Caco-2 (cell line): Measurements from ENCODE around the gene VAV2. TPM values are rescaled to one million over a fixed set of nuclear protein-coding genes. Genes with fewer than 3 reads are reported as not detected.

Source experiments
- BruUV-seq: library from RNA; stranded (reverse); fragments of 400-500 nt; replicated peaks from 2 replicates; lab custom pipeline; 2021; lab: Mats Ljungman, UMichigan
- CTCF ChIA-PET: fragments of 300-600 bp; sonication (Branson Sonifier 250); formaldehyde crosslinking; loops from one replicate; lab custom pipeline; 2022; ENCODE audit warnings: antibody characterized with exemption; lab: Charles Lee
- POLR2A ChIA-PET: fragments of 300-600 bp; sonication (Branson Sonifier 250); formaldehyde crosslinking; loops from one replicate; lab custom pipeline; 2022; ENCODE audit warnings: antibody characterized with exemption; lab: Charles Lee
- DNase-seq, 2 experiments: peaks; one replicate each; pipeline versions ENCODE4 v3.0.0 to v3.0.0-alpha.2; 2020 to 2022
- H3K27me3 ChIP-seq: replicated peaks from 2 replicates; pipeline ENCODE4 v1.6.0; 2011; ENCODE audit warnings: low read length; ENCODE audit not compliant: control insufficient read depth, insufficient read depth
- H3K36me3 ChIP-seq: 2 replicates; pipeline ENCODE4 v1.5.1; 2011; ENCODE audit warnings: low read length; ENCODE audit not compliant: control insufficient read depth, insufficient read depth
- H3K4me1 ChIP-seq: fragments of 250-450 bp; sonication (Bioruptor Pico); 2 replicates; pipeline ENCODE4 v1.5.1; 2020; ENCODE audit warnings: mild to moderate bottlenecking
- H3K4me3 ChIP-seq: 2 replicates; pipeline ENCODE4 v1.5.1; 2011; ENCODE audit warnings: low read depth, mild to moderate bottlenecking, control low read depth, low read length
- H3K9me3 ChIP-seq: fragments of 250-450 bp; sonication (Bioruptor Pico); 2 replicates; pipeline ENCODE4 v1.5.1; 2020; ENCODE audit warnings: mild to moderate bottlenecking, moderate library complexity
- H3K27ac Mint-ChIP-seq: one replicate; pipeline ENCODE4 v1.8.0; 2022; ENCODE audit warnings: mixed read lengths; ENCODE audit not compliant: unreplicated experiment
- H3K27me3 Mint-ChIP-seq: one replicate; pipeline ENCODE4 v1.8.0; 2022; ENCODE audit warnings: mixed read lengths; ENCODE audit not compliant: insufficient read depth, unreplicated experiment
- H3K36me3 Mint-ChIP-seq: one replicate; pipeline ENCODE4 v1.8.0; 2022; ENCODE audit warnings: mild to moderate bottlenecking, mixed read lengths; ENCODE audit not compliant: insufficient read depth, unreplicated experiment
- H3K4me1 Mint-ChIP-seq: one replicate; pipeline ENCODE4 v1.8.0; 2022; ENCODE audit warnings: low read depth, mixed read lengths; ENCODE audit not compliant: unreplicated experiment
- H3K4me3 Mint-ChIP-seq: one replicate; pipeline ENCODE4 v1.8.0; 2022; ENCODE audit warnings: mild to moderate bottlenecking, moderate library complexity, mixed read lengths; ENCODE audit not compliant: unreplicated experiment
- H3K9me3 Mint-ChIP-seq: one replicate; pipeline ENCODE4 v1.8.0; 2022; ENCODE audit warnings: mixed read lengths; ENCODE audit not compliant: unreplicated experiment
- intact Hi-C: fragments of 100-400 bp; cut with micrococcal nuclease; formaldehyde crosslinking; loops from one replicate; pipeline ENCODE4 v1.10.0; 2022; ENCODE audit not compliant: unreplicated experiment
- total RNA-seq: library from RNA; stranded (reverse); gene quantifications from 2 replicates; pipeline ENCODE4 v1.2.3, GENCODE V29; 2022
- TF ChIP-seq, protein P1 (sequence below), 2 experiments: fragments of 200-600 bp in 1 of 2; IDR thresholded peaks; 1 replicate in 1 of 2; 2 replicates in 1 of 2; pipeline versions ENCODE4 v1.5.1 to v1.8.0; 2011 to 2022; ENCODE audit warnings: antibody characterized with exemption in 1 of 2, control low read depth in 1 of 2, inconsistent platforms in 1 of 2, low read depth in 1 of 2, low read length in 1 of 2, mild to moderate bottlenecking in 1 of 2, moderate library complexity in 1 of 2; ENCODE audit not compliant: insufficient read depth in 1 of 2, severe bottlenecking in 1 of 2, unreplicated experiment in 1 of 2

VAV2 gene
- total RNA-seq, 1 experiment from 2014 or later: 55.3 TPM

DNA sequence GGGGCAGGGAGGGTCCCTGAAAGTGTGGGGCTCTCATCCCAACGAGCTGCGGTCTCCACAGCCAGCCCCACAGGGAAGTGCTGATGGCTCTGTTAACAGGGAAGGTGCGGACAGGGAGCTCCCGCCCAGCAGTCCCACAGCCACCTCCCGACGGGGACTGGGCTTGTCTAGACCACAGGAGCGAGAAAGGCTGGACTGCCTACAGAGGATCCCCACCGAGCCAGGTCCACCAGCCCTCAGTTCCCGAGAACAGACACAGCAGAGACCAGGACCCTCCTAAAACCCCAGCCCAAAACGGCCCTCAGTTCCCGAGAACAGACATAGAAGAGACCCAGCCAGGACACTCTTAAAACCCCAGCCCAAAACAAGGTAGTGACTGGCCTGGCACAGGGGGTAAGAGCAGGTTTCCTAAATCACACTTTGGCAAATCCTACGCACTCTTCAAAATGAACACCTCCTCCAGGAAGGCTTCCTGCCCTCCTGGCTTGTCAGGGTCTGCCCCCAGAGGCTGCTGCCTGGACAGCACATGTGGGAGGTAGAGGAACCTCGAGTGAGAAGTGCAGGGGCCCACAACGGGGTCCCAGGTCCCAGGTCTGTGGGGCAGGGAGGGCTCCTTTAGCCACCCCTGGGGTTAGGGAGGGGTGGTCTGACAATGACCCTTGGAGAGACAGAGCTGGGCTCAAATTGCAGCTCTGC, 167.9 kb downstream of the VAV2 start:
- Mint-ChIP-seq H3K27ac (no peak overlapping the region), H3K4me1 (no peaks in the 10 kb centered on the region)
- POLR2A ChIA-PET: no interaction called here

DNA sequence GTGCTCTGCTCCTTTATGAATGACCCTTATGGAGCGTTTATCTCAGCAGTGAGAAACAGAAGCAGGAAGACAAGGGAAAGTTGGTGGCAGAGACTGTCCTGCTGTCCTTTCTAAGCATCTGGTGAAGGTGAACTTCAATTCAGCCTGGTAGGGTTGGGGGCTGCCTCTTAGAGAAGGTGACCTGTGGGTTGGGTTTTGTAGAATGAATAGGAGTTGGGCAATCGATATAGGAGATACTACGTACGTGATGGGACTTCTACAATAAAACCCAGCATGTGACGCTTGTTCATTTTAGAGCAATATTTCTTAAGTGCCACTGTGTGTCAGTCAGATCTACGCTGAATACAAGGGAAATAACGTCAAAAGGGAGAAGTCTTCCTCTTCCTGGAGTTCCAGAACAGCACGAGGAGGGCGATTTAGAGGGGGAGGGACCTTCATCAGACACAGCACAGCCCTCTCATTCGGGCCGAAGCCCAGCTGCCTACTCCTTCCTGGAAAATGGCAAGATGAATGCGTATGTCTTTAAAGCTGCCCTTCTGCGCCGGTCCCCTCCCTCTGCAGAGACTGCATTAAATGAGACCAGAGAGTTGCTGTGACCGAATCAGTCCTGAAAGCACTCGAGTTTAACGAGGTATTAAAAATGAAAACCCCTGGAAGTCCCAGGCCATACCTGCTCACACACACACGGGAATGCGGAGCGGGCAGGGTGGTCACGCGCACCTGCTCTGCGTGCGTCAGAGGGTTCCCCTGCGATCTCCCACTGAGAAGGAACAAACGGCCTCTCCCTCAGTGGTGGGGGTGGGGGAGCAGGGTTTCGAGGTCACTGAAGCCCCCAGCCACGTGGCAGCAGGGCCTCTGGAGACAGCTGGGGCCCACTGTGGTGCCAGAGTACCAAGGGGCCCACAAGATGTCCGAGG, 168.7 kb downstream of the VAV2 start:
- H3K4me1 Mint-ChIP-seq: no peaks in the 10 kb centered on the region
- Histone ChIP-seq H3K4me1 (no peaks in the 10 kb centered on the region; the same call in 1 of the 2 replicates), H3K9me3 (no peaks in the 10 kb centered on the region), H3K4me3 (no peak overlapping the region), H3K27me3 (no peaks in the 10 kb centered on the region), H3K36me3 (no peaks in the 10 kb centered on the region; the same call in 1 of the 2 replicates)
- intact Hi-C loops: no loop called here
- ChIA-PET CTCF (no interaction called here), POLR2A (no interaction called here)
- no peaks in the 10 kb centered on the region for H3K9me3 Mint-ChIP-seq
- H3K27ac Mint-ChIP-seq: peak overlapping the region; percentile 71
- no peak for DNase-seq
- peaks cover 69% of the 10 kb centered on the region for H3K36me3 Mint-ChIP-seq
- no peak overlapping the region for H3K4me3 Mint-ChIP-seq
- BruUV-seq: no TSS peak
- TF ChIP-seq, protein P1, sequence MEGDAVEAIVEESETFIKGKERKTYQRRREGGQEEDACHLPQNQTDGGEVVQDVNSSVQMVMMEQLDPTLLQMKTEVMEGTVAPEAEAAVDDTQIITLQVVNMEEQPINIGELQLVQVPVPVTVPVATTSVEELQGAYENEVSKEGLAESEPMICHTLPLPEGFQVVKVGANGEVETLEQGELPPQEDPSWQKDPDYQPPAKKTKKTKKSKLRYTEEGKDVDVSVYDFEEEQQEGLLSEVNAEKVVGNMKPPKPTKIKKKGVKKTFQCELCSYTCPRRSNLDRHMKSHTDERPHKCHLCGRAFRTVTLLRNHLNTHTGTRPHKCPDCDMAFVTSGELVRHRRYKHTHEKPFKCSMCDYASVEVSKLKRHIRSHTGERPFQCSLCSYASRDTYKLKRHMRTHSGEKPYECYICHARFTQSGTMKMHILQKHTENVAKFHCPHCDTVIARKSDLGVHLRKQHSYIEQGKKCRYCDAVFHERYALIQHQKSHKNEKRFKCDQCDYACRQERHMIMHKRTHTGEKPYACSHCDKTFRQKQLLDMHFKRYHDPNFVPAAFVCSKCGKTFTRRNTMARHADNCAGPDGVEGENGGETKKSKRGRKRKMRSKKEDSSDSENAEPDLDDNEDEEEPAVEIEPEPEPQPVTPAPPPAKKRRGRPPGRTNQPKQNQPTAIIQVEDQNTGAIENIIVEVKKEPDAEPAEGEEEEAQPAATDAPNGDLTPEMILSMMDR (IDR thresholded peaks at IDR 0.05; ENCODE audit: insufficient read depth in 1 of 2, low read depth in 1 of 2, low read length in 1 of 2, severe bottlenecking in 1 of 2, unreplicated experiment in 1 of 2): no peak
- H3K27me3 Mint-ChIP-seq: no peaks in the 10 kb centered on the region

More for the DNA sequence above, 167.9 kb downstream of the VAV2 start:
- TF ChIP-seq, protein P1 (IDR thresholded peaks at IDR 0.05; ENCODE audit: insufficient read depth in 1 of 2, low read depth in 1 of 2, low read length in 1 of 2, severe bottlenecking in 1 of 2, unreplicated experiment in 1 of 2): no peak
- no peak for DNase-seq
- Mint-ChIP-seq H3K27me3 (no peaks in the 10 kb centered on the region), H3K9me3 (no peaks in the 10 kb centered on the region), H3K4me3 (no peak overlapping the region), H3K36me3 (peaks cover 69% of the 10 kb centered on the region)
- intact Hi-C loops: no loop called here
- H3K36me3 ChIP-seq: no peaks in the 10 kb centered on the region; the same call in 1 of the 2 replicates
- no peaks in the 10 kb centered on the region for H3K4me1 ChIP-seq
- H3K9me3 ChIP-seq: no peaks in the 10 kb centered on the region
- no peaks in the 10 kb centered on the region for H3K27me3 ChIP-seq
- no peak overlapping the region for H3K4me3 ChIP-seq
- BruUV-seq: no TSS peak
- CTCF ChIA-PET: no interaction called here

DNA sequence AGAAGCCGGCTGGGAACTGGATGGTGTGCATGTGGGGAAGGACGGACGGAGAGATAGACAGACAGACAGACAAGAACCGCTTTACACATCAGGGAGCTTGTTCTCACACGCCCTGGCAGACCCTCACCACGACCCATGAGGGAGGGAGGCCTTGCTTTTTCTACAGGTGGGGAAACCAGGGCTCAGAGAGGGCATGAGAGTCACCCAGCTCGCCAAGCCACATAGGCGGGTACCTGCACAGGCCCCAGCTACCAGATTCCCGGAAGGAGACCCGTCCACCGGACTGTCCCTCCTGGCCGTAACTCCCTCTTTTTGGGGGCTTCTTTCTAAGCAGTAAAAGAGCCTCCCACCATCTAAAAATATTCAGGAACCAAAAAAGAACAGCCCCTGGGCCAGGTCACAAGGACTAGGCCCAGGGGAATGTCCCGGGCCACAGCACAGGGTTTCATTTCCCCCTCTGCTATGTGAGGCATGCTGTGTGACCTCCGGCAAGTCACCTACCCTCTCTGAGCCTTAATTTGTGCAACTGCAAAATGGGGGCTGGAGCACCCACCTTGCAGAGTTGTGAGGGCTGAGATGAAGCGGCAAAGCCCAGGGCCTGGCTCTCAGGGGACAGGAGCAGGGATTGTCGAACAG, 169.6 kb downstream of the VAV2 start:
- Mint-ChIP-seq H3K27ac (no peak overlapping the region), H3K4me1 (no peaks in the 10 kb centered on the region), H3K36me3 (peaks cover 78% of the 10 kb centered on the region), H3K4me3 (no peak overlapping the region), H3K9me3 (no peaks in the 10 kb centered on the region), H3K27me3 (no peaks in the 10 kb centered on the region)
- TF ChIP-seq, protein P1 (IDR thresholded peaks at IDR 0.05; ENCODE audit: insufficient read depth in 1 of 2, low read depth in 1 of 2, low read length in 1 of 2, severe bottlenecking in 1 of 2, unreplicated experiment in 1 of 2): no peak
- ChIA-PET POLR2A (no interaction called here), CTCF (no interaction called here)
- DNase-seq: no peak
- Histone ChIP-seq H3K36me3 (no peaks in the 10 kb centered on the region; the same call in 1 of the 2 replicates), H3K4me1 (no peaks in the 10 kb centered on the region; the same call in 1 of the 2 replicates), H3K9me3 (no peaks in the 10 kb centered on the region), H3K27me3 (no peaks in the 10 kb centered on the region), H3K4me3 (no peak overlapping the region)
- BruUV-seq: no TSS peak
- intact Hi-C loops: no loop called here
